ENCODE data around the gene HAUS3.
A peak's percentile ranks its signal among the peaks of the same experiment; 100 is the strongest.
"Not testable (repeated sequence)": the region's sequence is repeated elsewhere in the genome, so short reads cannot be mapped to it uniquely, and the experiment has no call there.

Gene HAUS3

DNA sequence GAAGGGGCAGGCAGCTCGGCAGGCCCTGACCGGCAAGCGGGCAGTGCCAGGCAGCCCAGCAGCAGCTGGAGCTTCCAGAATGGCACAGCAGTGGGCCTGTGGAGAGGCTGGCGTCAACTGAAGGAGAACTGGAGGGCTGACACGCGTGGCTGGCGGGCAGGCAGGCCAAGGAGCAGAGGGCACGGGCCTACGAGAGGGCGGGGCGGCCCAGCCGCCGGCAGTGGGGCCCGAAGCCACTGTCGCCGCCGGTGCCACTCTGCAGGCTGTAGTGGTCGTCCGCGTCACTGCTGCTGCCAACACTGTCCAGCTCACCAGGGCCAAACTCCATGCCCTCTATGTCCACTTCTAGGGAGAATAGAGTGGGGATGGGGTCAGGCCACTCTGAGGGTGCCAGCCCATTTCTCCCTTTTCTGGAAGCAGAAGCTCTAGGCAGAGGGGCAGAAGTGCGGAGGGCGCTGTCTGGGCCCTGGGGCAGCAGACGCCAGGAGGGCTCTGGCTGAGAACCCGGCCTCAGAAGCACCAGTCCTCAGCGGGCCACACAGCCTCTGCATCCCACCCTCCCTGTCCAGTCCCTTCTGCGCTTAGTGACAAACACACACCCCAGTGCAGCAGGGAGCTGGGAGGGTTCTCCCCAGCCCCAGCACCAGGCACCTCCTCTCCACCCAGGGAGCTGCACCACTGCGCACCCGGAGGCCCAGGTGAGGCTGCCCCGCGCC is 8.6 kb upstream of the HAUS3 start:
- no peak for DNase-seq

DNA sequence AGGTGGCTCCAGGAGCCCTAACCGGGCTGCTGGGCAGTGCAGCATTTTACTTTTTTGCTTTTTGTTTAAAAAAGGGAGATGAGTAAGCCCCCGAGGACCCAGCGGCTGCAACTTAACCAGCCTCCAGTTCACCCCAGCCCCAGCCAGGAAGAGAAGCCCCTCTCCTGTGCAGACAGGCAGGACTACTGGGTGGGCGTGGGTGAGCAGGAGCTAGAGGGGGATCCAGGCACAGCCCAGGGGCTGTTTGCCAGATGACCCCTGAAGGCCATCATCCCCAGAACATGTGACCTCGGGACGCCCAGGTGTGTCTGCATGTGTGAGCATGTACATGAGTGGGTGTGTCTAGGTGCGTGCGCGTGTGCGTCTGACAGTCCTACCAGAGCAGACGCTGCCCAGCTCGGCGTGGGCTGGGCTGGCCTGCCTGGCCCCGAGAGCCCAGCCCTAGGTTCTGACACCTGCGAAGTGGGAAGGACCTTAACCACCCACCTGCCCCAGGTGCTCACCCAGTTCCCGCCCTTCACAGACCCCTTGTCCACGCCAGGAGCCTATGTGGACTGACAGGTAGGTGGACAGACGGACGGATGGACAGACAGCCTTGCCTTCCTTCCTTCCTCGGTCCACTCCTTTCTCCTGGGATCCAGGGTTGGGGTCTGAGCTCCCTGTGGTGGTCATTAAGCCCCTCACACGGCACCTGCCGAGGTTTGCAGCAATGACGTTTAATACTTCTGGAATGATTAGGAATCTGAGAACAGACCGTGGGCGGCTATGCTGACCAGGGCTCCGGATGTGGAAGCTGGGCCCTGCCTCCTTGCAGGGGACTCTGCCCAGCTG is 7.8 kb upstream of the HAUS3 start:
- DNase-seq: no peak

DNA sequence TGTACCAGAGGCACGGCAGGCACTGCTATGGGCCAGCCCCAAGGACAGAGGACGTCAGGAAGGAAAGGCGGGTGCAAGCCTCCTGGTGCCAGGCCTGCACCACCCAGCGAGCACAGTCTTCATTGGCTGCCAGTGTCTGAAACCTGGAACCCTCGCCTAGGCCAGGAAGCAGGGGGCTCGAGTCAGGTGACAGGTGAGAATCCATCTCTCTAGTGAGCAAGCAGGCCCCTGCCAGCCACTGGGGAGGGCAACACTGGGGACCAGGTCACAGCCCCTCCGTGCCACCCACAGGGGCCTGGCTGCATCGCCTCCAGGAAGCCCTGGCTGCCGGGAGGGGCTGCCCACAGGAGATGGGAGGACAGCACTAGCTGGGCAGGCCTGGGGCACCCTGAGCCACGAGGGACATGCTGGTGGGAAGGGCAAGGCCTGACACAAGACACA is 6.9 kb upstream of the HAUS3 start:
- no peak for DNase-seq

DNA sequence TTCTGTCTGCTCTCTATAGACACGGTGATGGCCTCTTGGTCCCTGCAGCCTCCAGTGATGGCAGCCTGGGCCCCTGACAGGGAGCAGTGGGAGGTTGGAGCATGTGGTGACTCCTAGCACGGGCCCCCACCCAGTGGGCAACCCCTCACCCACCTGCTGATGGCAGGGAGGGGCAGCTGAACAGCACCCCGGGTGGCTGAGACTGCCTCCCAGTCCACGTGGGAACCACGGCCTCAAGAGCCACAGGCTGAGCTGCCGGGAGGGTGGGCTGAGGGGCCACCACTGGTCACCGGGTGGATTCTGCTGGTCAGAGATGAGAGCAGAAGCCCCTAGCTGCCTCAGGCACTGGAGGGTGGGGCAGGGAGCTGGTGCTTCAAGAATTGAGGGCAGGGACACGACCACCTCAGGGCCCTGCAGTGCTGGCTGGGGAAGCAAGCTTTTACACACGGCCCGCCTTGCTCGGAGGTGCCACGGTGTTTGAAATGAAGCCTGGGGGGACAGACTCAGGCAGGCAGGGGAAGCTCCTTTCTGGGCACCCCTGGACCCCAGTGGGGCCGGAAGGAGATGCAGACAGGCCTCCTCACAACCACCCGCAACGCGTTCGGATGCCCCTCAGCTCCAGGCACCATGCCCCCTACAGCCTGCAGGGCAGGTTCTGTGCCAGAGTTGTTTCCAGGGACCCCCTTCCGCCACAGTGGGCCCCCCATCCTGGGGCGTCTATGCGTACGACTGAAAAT is 6.3 kb upstream of the HAUS3 start:
- DNase-seq: no peak

DNA sequence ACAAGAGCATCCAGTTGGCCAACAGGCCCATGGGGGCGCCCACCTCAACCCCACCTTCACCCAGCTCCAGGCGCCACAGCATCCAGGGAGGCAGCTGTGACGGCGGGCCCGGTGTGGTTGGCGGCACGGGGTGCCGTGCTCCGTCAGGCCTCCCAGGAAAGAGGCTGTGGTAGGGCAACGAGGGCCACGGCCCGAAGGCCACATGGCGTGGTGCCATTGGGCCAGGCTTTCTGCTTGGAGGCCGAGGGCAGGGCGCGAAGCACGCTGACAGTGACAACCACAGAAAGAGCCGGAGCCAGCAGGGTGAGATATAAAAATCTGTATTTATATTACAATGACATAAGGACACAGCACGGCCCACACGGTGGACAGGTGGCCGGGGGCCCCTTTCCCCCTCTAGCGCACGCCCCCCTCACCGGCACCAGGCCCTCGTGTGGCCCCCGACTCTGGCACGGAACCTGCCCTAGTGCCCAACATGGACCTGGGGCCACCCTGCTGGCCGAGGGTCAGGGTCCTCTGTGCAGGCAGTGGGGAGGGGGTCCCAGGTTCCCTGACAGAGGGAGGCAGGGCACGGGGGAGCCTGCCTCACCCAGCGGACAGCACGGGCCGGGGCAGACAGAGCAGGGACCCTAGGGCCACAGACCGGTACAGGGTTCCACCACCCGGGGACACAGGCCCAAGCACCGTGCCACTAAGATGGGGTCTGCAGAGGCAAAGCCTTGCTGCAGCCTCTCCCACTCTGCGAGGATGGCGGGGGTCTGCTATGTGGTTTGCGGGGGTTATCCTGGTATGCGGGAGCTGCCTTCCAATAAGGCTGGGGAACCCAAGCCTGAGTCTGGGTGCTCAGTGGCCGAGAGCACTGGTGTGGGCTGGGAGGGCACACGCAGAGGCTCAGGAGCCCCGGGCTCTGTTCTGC is 5.5 kb upstream of the HAUS3 start:
- DNase-seq: no peak

DNA sequence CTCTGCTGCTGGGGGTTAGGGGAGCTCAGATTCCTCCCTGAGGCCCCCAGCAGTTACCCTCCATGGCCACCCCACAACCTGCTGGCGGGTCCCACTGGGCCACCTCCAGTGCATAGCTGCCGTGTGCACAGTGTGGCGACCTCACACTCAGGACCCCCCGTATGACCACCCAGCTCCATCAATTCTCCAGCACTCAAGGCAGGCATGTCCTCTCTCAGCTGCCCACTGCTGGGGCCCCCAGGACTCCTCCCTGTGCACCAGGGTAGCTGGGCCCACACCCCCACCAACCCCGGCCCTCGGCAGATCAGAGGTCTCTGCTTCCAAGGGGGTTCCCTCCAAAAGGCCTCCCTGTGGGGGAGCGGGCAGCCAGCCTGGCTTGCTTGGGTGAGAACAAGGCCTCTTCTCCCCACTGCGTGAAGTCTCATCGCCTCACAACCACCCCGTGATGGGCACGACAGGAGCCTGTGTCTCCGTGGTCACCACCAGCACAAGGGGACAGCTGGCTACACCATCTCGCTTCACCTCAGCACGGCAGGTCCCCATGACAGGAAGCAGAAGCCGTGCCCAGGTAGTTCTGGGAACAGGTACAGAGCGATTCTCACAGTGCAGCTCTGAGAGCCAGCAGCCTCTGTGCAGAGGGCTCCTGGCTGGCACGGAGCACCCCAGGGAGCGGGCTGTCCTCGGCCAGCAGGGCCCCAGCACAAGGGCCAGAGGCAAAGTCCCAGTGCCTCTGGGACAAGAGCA is 4.6 kb upstream of the HAUS3 start:
- no peak for DNase-seq

DNA sequence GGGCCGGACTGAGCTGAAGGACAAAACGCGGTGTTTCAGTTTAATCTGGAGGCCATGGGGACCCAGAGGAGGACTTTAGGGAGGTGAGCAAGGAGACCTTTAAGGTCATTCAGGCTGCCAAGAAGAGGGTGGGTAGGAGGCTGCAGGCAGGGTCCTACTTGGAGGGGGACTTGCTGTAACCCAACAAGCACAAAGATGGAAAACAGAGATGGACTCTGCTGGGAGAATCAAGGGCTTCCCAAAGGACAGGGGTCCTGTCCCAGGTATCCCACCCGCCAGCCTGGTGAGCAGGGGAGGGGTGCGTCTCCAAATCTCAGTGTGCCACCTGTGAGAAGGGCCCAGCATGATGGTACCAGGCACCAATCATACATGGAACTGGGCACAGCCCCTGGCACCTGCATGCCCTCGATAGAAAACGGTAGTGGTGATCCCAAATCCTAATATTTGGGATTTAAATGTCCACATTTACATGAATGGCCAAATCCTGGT is 3.9 kb upstream of the HAUS3 start:
- DNase-seq: no peak

DNA sequence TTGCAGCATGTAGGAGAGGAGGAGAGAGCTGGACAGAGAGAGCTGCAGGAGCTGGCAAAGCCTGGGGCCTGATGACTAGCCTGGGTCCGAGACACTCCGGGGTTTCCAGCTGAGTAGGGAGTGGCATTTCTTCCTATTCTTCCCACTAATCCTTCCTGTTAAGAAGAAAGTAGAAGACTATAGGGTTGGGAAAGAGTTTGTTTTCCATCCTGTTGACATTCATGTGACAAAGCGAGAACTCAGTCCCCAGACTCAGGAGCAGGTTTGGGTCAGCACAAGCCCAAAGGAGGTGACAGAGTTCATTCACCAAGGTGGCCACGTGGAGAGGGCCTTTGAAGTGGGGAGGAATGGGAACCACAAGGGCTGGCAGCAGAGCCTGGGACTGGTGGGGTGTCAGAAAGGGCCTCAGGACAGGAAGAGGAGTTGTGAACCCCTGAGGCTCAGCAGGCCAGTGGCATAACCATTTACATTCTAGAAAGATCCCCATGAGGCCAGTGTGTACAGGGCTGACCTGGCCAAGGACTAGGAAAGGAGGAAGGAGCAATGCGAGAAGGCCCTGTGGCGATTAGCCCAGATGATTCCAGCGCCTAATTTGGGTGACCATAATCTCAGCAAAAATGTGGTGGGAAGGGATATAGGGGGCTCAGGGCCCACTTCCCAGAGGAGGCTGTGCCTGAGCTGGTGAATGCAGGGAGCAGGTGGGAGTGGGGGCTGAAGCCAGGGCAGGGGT is 3.3 kb upstream of the HAUS3 start:
- no peak for DNase-seq

DNA sequence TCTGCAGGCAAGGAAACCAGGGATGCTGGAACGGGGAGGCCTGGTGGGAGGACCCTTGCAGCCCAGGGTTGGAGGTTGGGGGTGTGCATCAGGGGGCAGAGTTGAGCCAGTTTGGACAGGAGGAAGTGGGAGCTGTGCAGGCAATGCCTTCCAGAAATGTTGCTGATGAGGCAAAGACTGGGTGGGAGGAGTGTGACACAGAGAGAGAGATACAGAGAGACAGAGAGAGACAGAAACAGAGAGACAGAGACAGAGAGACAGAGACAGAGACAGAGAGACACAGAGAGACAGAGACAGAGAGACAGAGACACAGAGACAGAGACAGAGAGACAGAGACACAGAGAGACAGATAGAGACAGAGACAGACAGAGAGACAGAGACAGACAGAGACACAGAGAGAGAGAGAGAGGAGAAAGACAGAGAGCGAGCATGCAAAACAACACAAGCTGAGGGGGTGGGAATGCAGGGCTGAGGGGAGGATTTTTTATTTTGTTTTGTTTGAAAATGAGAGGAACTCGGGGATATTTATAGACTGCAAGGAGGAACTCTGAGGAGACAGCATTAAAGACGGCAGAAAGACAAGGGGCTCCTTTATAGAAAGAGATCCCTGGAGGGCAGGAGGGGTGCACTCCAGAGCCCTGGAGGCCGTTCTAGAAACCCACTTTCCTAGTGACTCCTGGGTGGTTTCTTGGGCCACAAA is 1.9 kb upstream of the HAUS3 start:
- peak; percentile 15 for DNase-seq

DNA sequence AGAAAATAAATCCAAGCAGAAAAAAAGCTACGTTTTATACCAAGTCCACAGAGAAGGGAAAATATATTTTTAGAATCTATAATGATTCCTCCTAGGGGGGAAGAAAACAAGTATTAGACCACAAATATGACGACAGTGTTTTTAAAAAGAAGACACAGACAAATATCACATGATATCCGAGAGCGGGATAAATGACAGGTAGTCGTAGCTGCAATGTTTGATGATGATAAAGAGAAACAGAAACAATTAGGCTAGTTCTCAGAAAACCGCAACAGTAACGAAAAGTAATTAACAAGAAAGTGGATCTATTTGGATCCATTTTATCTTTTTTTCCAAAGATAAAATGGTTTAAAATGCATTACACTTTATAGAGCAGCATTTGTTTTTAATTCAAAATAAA is 918 bp downstream of the HAUS3 start:
- no peak for DNase-seq

DNA sequence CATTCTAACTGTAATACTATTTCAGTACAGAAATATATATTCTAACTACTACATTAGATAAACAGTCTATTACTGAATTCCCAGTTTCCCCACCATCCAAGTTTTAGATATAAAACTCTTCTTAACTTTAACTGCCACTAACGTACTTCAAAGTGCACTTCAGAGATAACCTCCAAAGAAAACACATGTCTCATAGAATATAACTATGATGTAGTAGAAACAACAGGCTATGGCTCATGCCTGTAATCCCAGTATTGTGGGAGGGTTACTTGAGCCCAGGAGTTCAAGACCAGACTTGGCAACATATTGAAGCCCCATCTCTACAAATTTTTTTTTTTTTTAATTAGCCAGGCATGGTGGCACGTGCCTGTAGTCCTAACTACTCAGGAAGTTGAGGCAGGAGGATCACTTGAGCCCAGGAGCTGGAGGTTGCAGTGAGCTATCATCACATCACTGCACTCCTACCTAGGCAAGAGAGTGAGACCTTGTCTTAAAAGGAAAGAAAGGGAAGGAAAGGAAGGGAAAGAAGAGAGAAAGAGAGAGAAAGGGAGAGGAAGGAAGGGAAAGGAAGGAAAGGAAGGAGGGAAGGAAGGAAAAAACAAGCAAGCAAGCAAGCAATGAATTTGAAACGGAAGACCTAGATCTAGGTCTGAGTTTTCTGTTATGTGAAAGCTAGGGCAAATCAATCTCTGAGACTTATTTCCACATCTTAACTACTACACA is 4.8 kb downstream of the HAUS3 start:
- no peak for DNase-seq

DNA sequence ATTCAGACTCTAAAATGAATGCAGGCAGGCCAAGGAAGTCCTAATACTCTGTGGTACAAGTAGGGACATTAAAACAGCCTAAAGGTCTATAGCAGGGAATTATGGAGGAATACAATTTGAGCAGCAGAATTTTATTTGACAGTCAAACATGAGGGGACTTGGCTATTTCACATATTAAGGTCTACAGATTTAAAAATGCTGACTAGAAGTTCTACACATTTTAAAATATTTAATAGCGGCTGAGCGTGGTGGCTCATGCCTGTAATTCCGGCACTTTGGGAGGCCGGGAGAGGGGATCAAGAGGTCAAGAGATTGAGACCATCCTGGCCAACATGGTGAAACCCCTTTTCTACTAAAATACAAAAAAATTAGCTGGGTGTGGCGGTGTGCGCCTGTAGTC is 10.8 kb downstream of the HAUS3 start:
- no peak for DNase-seq

DNA sequence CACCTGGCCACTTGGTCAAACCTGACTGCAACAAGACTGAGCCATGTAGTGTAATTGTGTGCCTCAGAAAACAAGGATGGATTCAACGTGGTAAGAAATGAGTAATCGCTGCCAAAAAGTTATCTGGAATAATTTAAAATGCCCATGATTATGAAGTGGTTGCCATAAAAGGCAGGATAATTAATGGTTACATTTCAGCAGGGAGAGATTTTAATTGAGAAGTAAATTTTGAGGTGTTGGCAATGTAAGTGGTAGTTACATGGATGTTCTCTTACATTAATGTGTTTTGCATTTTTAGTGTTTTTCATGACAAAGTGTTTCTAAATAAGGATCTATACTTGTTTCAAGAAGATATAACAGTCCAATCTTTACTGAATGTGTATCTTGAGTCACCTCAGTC is 15.7 kb downstream of the HAUS3 start:
- no peak for DNase-seq

DNA sequence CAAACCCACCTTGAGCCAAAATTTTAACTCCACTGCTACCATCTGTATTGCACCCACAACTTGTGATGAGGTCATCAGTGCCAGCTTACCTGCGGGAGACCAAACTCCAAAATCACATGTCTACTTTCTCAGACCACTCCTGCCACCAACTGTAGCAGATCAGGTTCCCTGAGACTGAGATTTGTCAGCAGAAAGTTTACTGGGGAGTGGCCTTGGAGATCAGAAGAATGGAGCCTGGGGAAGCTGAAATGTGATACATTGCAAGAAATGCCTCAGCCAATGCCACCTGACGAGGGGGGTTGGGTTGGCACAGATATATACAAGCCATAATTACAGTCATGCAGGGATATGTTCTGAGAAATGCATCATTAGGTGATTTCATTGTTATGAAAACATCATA is 19.1 kb downstream of the HAUS3 start:
- no peak for DNase-seq

DNA sequence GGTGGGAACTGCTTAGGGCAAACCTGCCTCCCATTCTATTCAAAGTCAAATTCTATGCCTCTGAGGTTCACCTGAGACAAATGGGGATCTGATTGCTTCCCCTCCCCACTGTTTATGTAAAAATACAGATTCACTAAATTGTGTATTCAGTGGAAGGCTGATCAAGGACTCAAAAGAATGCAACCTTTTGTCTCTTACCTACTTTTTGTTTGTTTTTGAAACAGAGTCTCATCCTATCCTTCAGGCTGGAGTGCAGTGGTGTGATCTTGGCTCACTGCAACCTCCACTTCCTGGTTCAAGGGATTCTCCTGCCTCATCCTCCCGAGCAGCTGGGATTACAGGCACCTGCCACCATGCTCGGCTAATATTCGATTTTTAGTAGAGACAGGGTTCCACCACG is 20.5 kb downstream of the HAUS3 start:
- not testable (repeated sequence) for DNase-seq

DNA sequence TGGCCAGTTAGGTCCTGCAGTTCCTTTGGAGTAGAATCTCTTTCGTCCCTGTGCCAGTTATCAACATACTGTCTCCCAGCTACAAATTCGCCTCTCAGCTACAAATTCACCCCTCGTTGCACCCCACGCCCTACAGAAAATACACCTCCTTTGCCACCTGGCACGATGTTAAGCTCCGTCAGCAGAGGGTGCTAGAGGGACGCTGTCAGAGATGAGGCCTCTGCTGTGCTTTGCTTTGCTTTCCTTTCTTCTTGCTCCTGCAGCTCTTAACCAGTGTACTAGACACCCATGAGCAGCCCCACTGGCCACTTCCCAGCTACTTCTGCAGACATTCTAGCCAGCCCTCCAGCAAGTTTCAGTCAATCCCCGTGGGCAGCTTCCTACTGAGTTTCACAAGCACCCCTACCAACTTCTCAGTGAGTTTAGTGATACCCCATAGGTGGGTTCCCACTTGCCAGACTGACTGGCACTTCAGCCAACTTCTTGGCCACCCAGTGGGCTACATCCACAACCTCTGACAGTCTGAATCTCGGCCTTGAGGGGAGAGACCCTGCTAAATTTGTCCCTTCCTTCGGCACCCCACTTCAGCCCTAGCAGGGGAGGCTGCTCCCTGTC is 21.8 kb downstream of the HAUS3 start:
- peak; percentile 68 for DNase-seq

DNA sequence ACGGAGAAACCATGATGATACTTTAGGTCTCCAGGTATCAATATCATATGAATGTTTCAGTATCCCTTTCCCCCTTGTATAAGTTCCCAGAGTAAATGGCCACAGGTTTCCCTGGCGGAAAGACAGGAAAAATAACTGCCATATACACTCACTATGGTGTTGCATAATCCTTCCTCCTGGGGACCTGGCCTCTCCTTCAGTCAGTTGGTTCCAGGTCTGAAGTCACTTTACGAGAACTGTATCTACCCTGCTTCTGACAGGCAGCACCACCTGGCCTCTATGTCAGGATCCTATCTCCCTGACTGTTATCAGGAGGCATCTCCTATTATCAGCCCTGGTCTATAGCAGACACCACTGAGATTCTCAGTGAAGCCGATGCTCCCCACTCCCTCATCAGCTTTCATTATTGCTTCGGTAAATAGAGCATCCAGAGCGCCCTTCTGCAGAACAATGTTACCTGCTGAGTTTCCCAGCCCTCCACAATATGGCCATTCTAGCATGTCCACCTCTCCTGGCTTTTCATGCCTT is 22.6 kb downstream of the HAUS3 start:
- peak; percentile 68 for DNase-seq

DNA sequence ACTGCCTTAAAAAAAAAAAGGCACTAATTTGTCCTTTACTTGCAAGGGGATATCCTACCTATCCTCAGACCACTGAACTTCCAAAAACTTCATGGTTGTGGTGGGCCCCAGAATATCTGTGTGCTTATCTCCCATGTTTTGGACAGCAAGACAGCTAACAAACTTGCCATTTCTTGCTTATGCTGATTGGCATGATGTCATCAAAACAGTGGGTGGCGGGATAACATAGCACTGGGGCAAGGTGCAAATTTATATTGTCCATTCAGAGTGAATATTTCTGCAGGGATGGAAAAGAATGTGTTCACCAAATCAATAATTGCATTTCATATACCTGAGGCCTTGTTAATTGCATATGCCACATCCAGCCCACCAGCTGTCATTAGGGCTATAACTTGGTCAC is 23.5 kb downstream of the HAUS3 start:
- DNase-seq: no peak

DNA sequence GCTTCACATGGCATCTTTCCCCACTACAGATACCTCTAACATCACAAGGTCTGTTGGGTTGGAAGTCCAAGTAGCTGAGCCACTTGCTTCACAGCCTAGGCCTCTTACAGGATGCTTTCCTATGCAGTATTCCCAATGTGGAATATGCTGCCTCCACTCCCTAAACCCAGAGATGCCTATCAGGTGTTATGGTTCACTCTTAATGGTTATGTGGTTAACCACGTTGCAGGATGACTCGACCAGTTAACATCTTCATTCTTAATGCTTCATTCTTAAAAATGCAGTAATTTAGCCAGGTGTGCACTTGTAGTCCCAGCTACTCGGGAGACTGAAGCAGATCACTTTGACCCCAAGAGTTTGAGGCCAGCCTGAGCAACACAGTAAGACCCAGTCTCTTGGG is 24.2 kb downstream of the HAUS3 start:
- DNase-seq: no peak
